RWPE1 (cell line): ENCODE data around the gene POLR2F.
A peak's percentile ranks its signal among the peaks of the same experiment; 100 is the strongest.
"Not testable (repeated sequence)": the region's sequence is repeated elsewhere in the genome, so short reads cannot be mapped to it uniquely, and the experiment has no call there.

Experiments
- CTCF ChIA-PET: fragments of 350-600 bp; sonication (Branson Sonifier 250); formaldehyde crosslinking; extraction: SDS; loops from one replicate; lab custom pipeline; 2021; lab: Yijun Ruan, JAX
- POLR2A ChIA-PET: fragments of 400-600 bp; formaldehyde crosslinking; extraction: SDS; loops from one replicate; lab custom pipeline; 2020; ENCODE audit warnings: antibody characterized with exemption; ENCODE audit not compliant: low non-redundant PET; lab: Yijun Ruan, JAX
- DNase-seq: peaks from one replicate; pipeline ENCODE4 v3.0.0; 2012; ENCODE audit warnings: low spot score
- H3K27ac ChIP-seq: fragments of 450-650 bp; 2 replicates; pipeline ENCODE4 v1.5.1; 2017
- TF ChIP-seq, protein P1 (sequence below): fragments of 450-650 bp; conservative IDR thresholded peaks from 2 replicates; pipeline ENCODE4 v1.5.1; 2017; ENCODE audit warnings: low read depth, mild to moderate bottlenecking

POLR2F gene

GRCh38 chr22:37943825-37944198, 9.7 kb upstream of the POLR2F start:
- H3K27ac ChIP-seq, result peak overlapping the region; percentile 47
- ChIA-PET POLR2A (no interaction called here), CTCF (interaction anchor here (0.5 kb wide), 1 partner anchor 70 kb away, joined by 4 read pairs; no protein-coding TSS in a partner anchor)
- DNase-seq, result no peak
- TF ChIP-seq, protein P1, sequence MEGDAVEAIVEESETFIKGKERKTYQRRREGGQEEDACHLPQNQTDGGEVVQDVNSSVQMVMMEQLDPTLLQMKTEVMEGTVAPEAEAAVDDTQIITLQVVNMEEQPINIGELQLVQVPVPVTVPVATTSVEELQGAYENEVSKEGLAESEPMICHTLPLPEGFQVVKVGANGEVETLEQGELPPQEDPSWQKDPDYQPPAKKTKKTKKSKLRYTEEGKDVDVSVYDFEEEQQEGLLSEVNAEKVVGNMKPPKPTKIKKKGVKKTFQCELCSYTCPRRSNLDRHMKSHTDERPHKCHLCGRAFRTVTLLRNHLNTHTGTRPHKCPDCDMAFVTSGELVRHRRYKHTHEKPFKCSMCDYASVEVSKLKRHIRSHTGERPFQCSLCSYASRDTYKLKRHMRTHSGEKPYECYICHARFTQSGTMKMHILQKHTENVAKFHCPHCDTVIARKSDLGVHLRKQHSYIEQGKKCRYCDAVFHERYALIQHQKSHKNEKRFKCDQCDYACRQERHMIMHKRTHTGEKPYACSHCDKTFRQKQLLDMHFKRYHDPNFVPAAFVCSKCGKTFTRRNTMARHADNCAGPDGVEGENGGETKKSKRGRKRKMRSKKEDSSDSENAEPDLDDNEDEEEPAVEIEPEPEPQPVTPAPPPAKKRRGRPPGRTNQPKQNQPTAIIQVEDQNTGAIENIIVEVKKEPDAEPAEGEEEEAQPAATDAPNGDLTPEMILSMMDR, result no peak

GRCh38 chr22:37944423-37944822, 9.1 kb upstream of the POLR2F start:
- DNase-seq, CTCF ChIA-PET, POLR2A ChIA-PET: not testable (repeated sequence)
- peak overlapping the region; percentile 47 for H3K27ac ChIP-seq

GRCh38 chr22:37947142-37947795, 6.2 kb upstream of the POLR2F start:
- DNase-seq, POLR2A ChIA-PET, CTCF ChIA-PET: not testable (repeated sequence)
- H3K27ac ChIP-seq, result peak overlapping the region; percentile 14; the same call in 1 of the 2 replicates

GRCh38 chr22:37951305-37951704, 2.2 kb upstream of the POLR2F start:
- ChIA-PET POLR2A (interaction anchor here (0.6 kb wide), 1 partner anchor 636 kb away, joined by 14 read pairs; no protein-coding TSS in a partner anchor), CTCF (interaction anchor here (0.7 kb wide), 1 partner anchor 1001 kb away, joined by 3 read pairs; no protein-coding TSS in a partner anchor)
- TF ChIP-seq, protein P1, result no peak
- no peak overlapping the region for H3K27ac ChIP-seq
- DNase-seq, result no peak

DNA sequence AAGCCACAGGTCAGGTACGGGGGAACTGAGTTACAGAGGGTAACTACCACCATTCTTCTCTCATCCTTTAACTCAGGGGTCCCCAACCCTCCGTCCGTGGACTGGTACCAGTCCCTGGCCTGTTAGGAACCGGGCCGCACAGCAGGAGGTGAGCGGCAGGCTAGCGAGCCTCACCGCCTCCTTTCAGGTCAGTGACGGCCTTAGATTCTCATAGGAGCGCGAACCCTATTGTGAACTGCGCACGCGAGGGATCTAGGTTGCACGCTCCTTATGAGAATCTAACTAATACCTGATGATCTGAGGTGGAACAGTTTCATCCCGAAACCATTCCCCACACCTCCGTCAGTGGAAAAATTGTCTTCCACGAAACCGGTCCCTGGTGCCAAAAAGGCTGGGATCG, 870 bp upstream of the POLR2F start:
- POLR2A ChIA-PET, DNase-seq: not testable (repeated sequence)
- CTCF ChIA-PET, result interaction anchor here (0.6 kb wide), 1 partner anchor 535 kb away, joined by 3 read pairs; no protein-coding TSS in a partner anchor
- peak overlapping the region; percentile 67 for H3K27ac ChIP-seq

- TF ChIP-seq, protein P1, result no peak
- ChIA-PET POLR2A (no interaction called here), CTCF (interaction anchor here (0.6 kb wide), 1 partner anchor 534 kb away, joined by 3 read pairs; no protein-coding TSS in a partner anchor)
- DNase-seq, result peak; percentile 6
- peak overlapping the region; percentile 67 for H3K27ac ChIP-seq
Measured at GRCh38 chr22:37953062-37953436, 450 bp upstream of the POLR2F start.

- POLR2A ChIA-PET, result no interaction called here
- CTCF ChIA-PET, result interaction anchor here (0.6 kb wide), 1 partner anchor 21 kb away, joined by 3 read pairs; no protein-coding TSS in a partner anchor
- peak overlapping the region; percentile 67 for H3K27ac ChIP-seq
Measured at GRCh38 chr22:37954686-37955085, 1.2 kb downstream of the POLR2F start.

GRCh38 chr22:37955825-37956397, 2.4 kb downstream of the POLR2F start:
- DNase-seq, CTCF ChIA-PET, POLR2A ChIA-PET: not testable (repeated sequence)
- H3K27ac ChIP-seq, result 0 out of 2 replicates have a peak overlapping the region, but pooled peaks have one; percentile 7

More at GRCh38 chr22:37954686-37955085, 1.2 kb downstream of the POLR2F start:
- TF ChIP-seq, protein P1, result no peak
- DNase-seq, result no peak
